Effector memory CD4-positive, alpha-beta T cell (primary cell): ENCODE measurements around the gene ROS1.

Experiments used
- DNase-seq, 3 donors: peaks; one replicate each; pipeline ENCODE4 v3.0.0-alpha.2; 2020
- H3K27ac ChIP-seq: 2 replicates; pipeline ENCODE4 v1.7.0; 2013; ENCODE audit warnings: mild to moderate bottlenecking, low read length, moderate library complexity; ENCODE audit not compliant: insufficient read depth, poor library complexity, severe bottlenecking
- H3K27me3 ChIP-seq: replicated peaks from 2 replicates; pipeline ENCODE4 v1.7.0; 2013; ENCODE audit warnings: mild to moderate bottlenecking, low read length; ENCODE audit not compliant: insufficient read depth, control insufficient read depth, poor library complexity, severe bottlenecking
- H3K36me3 ChIP-seq: 2 replicates; pipeline ENCODE4 v1.7.0; 2013; ENCODE audit warnings: mild to moderate bottlenecking, low read length, moderate library complexity; ENCODE audit not compliant: control insufficient read depth, insufficient read depth
- H3K4me1 ChIP-seq: 2 replicates; pipeline ENCODE4 v1.7.0; 2013; ENCODE audit warnings: low read length, mild to moderate bottlenecking; ENCODE audit not compliant: control insufficient read depth, insufficient read depth, poor library complexity, severe bottlenecking
- H3K4me3 ChIP-seq: 2 replicates; pipeline ENCODE4 v1.7.0; 2013; ENCODE audit warnings: low read length, low read depth, mild to moderate bottlenecking; ENCODE audit not compliant: insufficient read depth, poor library complexity, severe bottlenecking
- H3K9me3 ChIP-seq: 2 replicates; pipeline ENCODE4 v1.7.0; 2013; ENCODE audit warnings: mild to moderate bottlenecking, low read length, moderate library complexity; ENCODE audit not compliant: control insufficient read depth

Gene ROS1

GRCh38 chr6:117459204-117459944, 33.6 kb upstream of the ROS1 start:
- Histone ChIP-seq H3K4me1 (no peaks in the 10 kb centered on the region), H3K27ac (no peak overlapping the region), H3K9me3 (no peaks in the 10 kb centered on the region), H3K27me3 (no peaks in the 10 kb centered on the region), H3K36me3 (no peaks in the 10 kb centered on the region), H3K4me3 (no peak overlapping the region)
- no peak for DNase-seq

DNA sequence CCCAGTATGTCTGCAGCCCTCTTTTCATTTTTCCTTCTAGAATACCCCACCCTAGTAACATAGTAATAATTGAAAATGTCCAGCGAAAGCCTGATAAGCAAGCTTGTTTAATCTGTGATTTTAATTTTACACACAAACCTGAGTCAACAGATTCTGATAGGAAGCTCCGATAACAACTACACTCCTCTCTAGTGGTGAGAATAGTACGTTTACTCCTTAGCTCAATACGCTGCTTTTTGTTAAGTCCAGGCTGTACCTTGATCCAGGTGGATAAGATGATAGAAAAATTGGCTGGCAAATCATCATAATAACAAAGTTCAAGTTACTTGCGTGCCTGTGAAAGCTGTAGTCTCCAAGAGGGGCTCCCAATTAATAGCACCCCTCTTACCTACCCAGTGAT, 31.3 kb upstream of the ROS1 start:
- Histone ChIP-seq H3K27me3 (no peaks in the 10 kb centered on the region), H3K4me3 (no peak overlapping the region), H3K9me3 (no peaks in the 10 kb centered on the region), H3K36me3 (no peaks in the 10 kb centered on the region), H3K4me1 (no peaks in the 10 kb centered on the region), H3K27ac (no peak overlapping the region)
- DNase-seq = no peak

DNA sequence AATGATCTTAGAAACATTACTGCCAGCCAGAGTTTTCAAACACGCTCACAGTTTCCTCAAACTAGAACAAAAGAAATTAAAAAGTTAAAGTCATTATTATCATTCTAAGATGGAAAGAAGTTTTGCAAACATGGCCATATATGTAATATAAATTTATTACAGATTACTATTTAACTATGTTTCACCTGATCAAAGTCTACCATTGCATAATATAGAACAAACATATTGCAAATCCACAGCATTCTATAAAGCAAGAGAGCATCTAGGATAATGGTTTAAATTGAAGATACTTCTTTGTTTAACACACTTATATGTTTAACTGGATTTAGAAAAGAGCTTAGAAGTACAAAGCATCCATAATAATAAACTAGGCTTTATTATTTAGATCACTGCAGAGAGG, 30.5 kb upstream of the ROS1 start:
- H3K9me3 ChIP-seq = no peaks in the 10 kb centered on the region
- H3K27me3 ChIP-seq = no peaks in the 10 kb centered on the region
- H3K4me3 ChIP-seq = no peak overlapping the region
- H3K36me3 ChIP-seq = no peaks in the 10 kb centered on the region
- H3K27ac ChIP-seq = no peak overlapping the region
- no peaks in the 10 kb centered on the region for H3K4me1 ChIP-seq
- DNase-seq = no peak

DNA sequence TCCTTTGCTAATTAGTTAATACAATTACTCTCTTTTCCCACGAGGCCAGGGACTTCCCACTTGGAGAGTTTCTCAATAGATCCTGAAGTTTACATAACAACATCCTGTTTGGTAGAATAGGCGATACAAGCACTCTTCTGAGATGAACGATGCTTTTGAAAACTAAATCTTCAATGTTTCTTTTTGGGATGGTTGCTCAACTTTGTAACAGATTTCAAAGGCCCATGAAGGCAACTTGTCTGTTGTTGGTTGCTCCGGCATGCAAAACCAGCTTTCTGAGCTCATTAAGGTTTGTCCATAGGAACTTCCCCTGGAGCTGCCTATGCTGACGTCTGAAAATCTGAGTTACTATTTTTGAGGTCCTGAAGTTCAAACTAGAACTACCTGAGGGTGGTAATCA, 25.9 kb upstream of the ROS1 start:
- Histone ChIP-seq H3K4me3 (no peak overlapping the region), H3K4me1 (no peaks in the 10 kb centered on the region), H3K27ac (no peak overlapping the region), H3K36me3 (no peaks in the 10 kb centered on the region), H3K27me3 (peaks cover 9% of the 10 kb centered on the region), H3K9me3 (no peaks in the 10 kb centered on the region)
- no peak for DNase-seq

GRCh38 chr6:117449549-117450439, 24.1 kb upstream of the ROS1 start:
- H3K4me3 ChIP-seq = no peak overlapping the region
- H3K27ac ChIP-seq = no peak overlapping the region
- peak; percentile 8 to 46 (median 11) for DNase-seq

GRCh38 chr6:117448732-117449485, 23.2 kb upstream of the ROS1 start:
- H3K4me3 ChIP-seq = no peak overlapping the region
- H3K9me3 ChIP-seq = no peaks in the 10 kb centered on the region
- no peaks in the 10 kb centered on the region for H3K4me1 ChIP-seq
- no peaks in the 10 kb centered on the region for H3K36me3 ChIP-seq
- no peak overlapping the region for H3K27ac ChIP-seq
- peaks cover 9% of the 10 kb centered on the region for H3K27me3 ChIP-seq
- DNase-seq = no peak

More at GRCh38 chr6:117449549-117450439, 24.1 kb upstream of the ROS1 start:
- peaks cover 9% of the 10 kb centered on the region for H3K27me3 ChIP-seq
- no peaks in the 10 kb centered on the region for H3K4me1 ChIP-seq
- no peaks in the 10 kb centered on the region for H3K9me3 ChIP-seq
- H3K36me3 ChIP-seq = no peaks in the 10 kb centered on the region

DNA sequence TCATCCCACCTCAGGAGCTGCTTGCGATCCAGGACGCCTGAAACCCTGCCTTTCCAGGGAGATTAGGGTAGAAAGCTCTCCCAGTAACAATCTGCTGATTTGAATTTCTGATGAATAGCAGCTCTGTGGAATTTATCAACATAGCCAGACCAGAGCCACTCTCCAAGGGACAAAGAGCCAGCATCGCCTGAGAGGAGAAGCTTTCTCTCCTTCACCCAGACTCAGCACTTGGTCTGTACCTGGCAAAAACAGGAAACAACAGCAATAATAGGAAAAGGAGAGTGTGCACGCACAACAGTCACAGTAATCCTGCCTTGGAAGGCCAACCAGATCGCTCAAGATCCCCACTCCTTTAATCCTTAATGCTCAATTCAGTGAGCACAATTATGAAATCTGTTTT, 22.3 kb upstream of the ROS1 start:
- H3K9me3 ChIP-seq = no peaks in the 10 kb centered on the region
- no peaks in the 10 kb centered on the region for H3K4me1 ChIP-seq
- no peak for DNase-seq
- H3K27ac ChIP-seq = no peak overlapping the region
- H3K27me3 ChIP-seq = peaks cover 9% of the 10 kb centered on the region
- H3K36me3 ChIP-seq = no peaks in the 10 kb centered on the region
- H3K4me3 ChIP-seq = no peak overlapping the region

GRCh38 chr6:117446861-117447260, 21.1 kb upstream of the ROS1 start:
- H3K36me3 ChIP-seq = no peaks in the 10 kb centered on the region
- DNase-seq = no peak
- no peak overlapping the region for H3K27ac ChIP-seq
- peaks cover 9% of the 10 kb centered on the region for H3K27me3 ChIP-seq
- H3K9me3 ChIP-seq = no peaks in the 10 kb centered on the region
- no peak overlapping the region for H3K4me3 ChIP-seq
- no peaks in the 10 kb centered on the region for H3K4me1 ChIP-seq

GRCh38 chr6:117444600-117444999, 18.9 kb upstream of the ROS1 start:
- H3K36me3 ChIP-seq = no peaks in the 10 kb centered on the region
- no peak overlapping the region for H3K27ac ChIP-seq
- no peaks in the 10 kb centered on the region for H3K4me1 ChIP-seq
- DNase-seq = no peak
- H3K27me3 ChIP-seq = peaks cover 5% of the 10 kb centered on the region
- H3K4me3 ChIP-seq = no peak overlapping the region
- no peaks in the 10 kb centered on the region for H3K9me3 ChIP-seq
